B cell (primary cell): Measurements from ENCODE around the gene VAV2.

Source experiments
- EZH2 ChIP-seq: IDR thresholded peaks from 2 replicates; pipeline ENCODE4 v1.6.1; 2012; ENCODE audit warnings: borderline replicate concordance, low read depth, mild to moderate bottlenecking, moderate library complexity, low read length; ENCODE audit not compliant: insufficient read depth, poor library complexity, severe bottlenecking
- TF ChIP-seq, protein P1 (sequence below): fragments of 200-600 bp; IDR thresholded peaks from one replicate; pipeline ENCODE4 v1.8.0; 2022; ENCODE audit warnings: antibody characterized with exemption, mild to moderate bottlenecking

DNA sequence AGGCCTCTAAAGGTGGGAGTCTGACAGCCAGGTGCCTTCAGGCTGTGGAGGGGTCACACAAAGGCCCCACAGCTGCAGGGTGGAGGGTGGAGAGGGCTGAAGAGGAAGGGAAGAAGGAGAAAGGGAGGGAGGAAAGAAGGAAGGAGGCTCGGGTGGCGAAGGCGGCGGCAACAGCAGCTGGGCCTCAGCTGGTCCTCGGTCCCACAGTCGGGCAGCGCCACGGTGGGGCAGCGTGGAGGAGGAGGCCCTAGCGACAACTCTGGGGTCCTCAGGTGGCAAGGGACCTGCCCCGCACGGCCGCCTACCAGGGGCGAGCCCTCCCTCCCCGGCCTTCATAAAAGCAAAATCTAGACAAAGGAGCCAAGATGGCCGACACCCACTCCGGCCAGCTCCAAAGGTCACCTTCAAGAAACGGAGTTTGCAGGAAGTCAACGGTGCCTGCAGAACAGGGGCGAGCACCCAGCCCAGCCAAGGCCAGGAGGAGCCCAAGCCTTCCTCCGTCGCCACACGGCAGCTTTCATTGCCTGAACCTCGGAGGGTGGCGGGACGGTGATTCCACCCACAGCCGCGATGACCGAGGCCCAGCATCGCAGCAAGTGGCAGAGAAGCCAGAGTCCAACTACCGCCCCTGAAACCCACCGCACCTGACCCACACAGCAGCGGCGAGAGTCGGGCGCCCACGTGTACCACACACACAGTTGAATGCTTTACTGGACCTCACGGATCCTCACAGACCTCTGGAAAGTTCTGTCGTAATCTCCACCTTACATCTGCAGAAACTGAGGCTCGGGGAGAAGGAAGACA, 98.7 kb downstream of the VAV2 start:
- TF ChIP-seq, protein P1, sequence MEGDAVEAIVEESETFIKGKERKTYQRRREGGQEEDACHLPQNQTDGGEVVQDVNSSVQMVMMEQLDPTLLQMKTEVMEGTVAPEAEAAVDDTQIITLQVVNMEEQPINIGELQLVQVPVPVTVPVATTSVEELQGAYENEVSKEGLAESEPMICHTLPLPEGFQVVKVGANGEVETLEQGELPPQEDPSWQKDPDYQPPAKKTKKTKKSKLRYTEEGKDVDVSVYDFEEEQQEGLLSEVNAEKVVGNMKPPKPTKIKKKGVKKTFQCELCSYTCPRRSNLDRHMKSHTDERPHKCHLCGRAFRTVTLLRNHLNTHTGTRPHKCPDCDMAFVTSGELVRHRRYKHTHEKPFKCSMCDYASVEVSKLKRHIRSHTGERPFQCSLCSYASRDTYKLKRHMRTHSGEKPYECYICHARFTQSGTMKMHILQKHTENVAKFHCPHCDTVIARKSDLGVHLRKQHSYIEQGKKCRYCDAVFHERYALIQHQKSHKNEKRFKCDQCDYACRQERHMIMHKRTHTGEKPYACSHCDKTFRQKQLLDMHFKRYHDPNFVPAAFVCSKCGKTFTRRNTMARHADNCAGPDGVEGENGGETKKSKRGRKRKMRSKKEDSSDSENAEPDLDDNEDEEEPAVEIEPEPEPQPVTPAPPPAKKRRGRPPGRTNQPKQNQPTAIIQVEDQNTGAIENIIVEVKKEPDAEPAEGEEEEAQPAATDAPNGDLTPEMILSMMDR: no peak
- TF ChIP-seq EZH2: no peak
